Type B pancreatic cell (in vitro differentiated cells): ENCODE results near the gene TTC16. TPM values are rescaled to one million over a fixed set of nuclear protein-coding genes. Genes with fewer than 3 reads are reported as not detected.

Experiments
- DNase-seq: peaks from one replicate; pipeline ENCODE4 v3.0.0; 2021; ENCODE audit warnings: mixed read lengths; ENCODE audit not compliant: unreplicated experiment; ENCODE audit errors: extremely low spot score
- H3K27ac Mint-ChIP-seq: 2 replicates; pipeline ENCODE4 v1.8.0; 2021; ENCODE audit warnings: mild to moderate bottlenecking, mixed read lengths
- H3K27me3 Mint-ChIP-seq: 2 replicates; pipeline ENCODE4 v1.8.0; 2021; ENCODE audit warnings: mixed read lengths
- H3K36me3 Mint-ChIP-seq: 2 replicates; pipeline ENCODE4 v1.8.0; 2021; ENCODE audit warnings: mixed read lengths
- H3K4me1 Mint-ChIP-seq: one replicate; pipeline ENCODE4 v1.8.0; 2021; ENCODE audit warnings: mixed read lengths; ENCODE audit not compliant: unreplicated experiment
- H3K4me3 Mint-ChIP-seq: 2 replicates; pipeline ENCODE4 v1.8.0; 2021; ENCODE audit warnings: mild to moderate bottlenecking, mixed read lengths
- H3K9me3 Mint-ChIP-seq: 2 replicates; pipeline ENCODE4 v1.8.0; 2021; ENCODE audit warnings: mixed read lengths
- CTCF ChIP-seq: fragments of 200-600 bp; sonication (generic); conservative IDR thresholded peaks from 2 replicates; pipeline ENCODE4 v1.5.0; 2021; ENCODE audit warnings: antibody characterized with exemption, mild to moderate bottlenecking
- long read RNA-seq: library from polyadenylated mRNA; unstranded; transcript quantifications from one replicate; pipeline ENCODE4 v2.0.0, GENCODE V29; 2020
- total RNA-seq: library from RNA; stranded (reverse); gene quantifications from 2 replicates; pipeline ENCODE4 v1.2.1, GENCODE V29; 2021; ENCODE audit warnings: low replicate concordance

Gene TTC16
- total RNA-seq = 0.10 TPM in 1 of 2 replicates, not detected in the other
- long read RNA-seq = 0 reads

- peak; percentile 96 for DNase-seq
- H3K4me3 Mint-ChIP-seq = peak within 1 kb of the TSS; percentile 99
- H3K27ac Mint-ChIP-seq = peak within 1 kb of the TSS; percentile 95
- no peaks in the 10 kb centered on the region for H3K36me3 Mint-ChIP-seq
- H3K27me3 Mint-ChIP-seq = peaks cover 6% of the 10 kb centered on the region
- H3K9me3 Mint-ChIP-seq = no peaks in the 10 kb centered on the region
- peaks cover 10% of the 10 kb centered on the region for H3K4me1 Mint-ChIP-seq
- TF ChIP-seq CTCF = no peak
These were observed at the start of gene TTC16, which contains the start of gene PTRH1 for GRCh38 chr9:127715470-127716337. TSS of gene TTC16 (plus strand) at chr9:127716079. CDS start at chr9:127716146, 67 bp downstream. TSS of gene PTRH1 (minus strand) at chr9:127715663. CDS start at chr9:127715639, 24 bp downstream.

GRCh38 chr9:127667127-127667844 is 48.6 kb upstream of the TTC16 start:
- Mint-ChIP-seq H3K27ac (no peak overlapping the region), H3K9me3 (no peaks in the 10 kb centered on the region), H3K4me1 (peaks cover 33% of the 10 kb centered on the region), H3K4me3 (no peak overlapping the region), H3K36me3 (peaks cover 25% of the 10 kb centered on the region), H3K27me3 (no peaks in the 10 kb centered on the region)
- no peak for TF ChIP-seq CTCF
- DNase-seq = no peak

GRCh38 chr9:127667906-127668305 is 48.0 kb upstream of the TTC16 start:
- H3K27me3 Mint-ChIP-seq = no peaks in the 10 kb centered on the region
- no peak for DNase-seq
- no peak overlapping the region for H3K27ac Mint-ChIP-seq
- TF ChIP-seq CTCF = no peak
- H3K36me3 Mint-ChIP-seq = peaks cover 22% of the 10 kb centered on the region
- peaks cover 29% of the 10 kb centered on the region for H3K4me1 Mint-ChIP-seq
- H3K9me3 Mint-ChIP-seq = no peaks in the 10 kb centered on the region
- H3K4me3 Mint-ChIP-seq = no peak overlapping the region

GRCh38 chr9:127673234-127673633 is 42.6 kb upstream of the TTC16 start:
- Mint-ChIP-seq H3K36me3 (peaks cover 24% of the 10 kb centered on the region), H3K9me3 (no peaks in the 10 kb centered on the region), H3K4me3 (no peak overlapping the region), H3K27ac (no peak overlapping the region), H3K27me3 (no peaks in the 10 kb centered on the region), H3K4me1 (no peaks in the 10 kb centered on the region)
- no peak for DNase-seq
- TF ChIP-seq CTCF = no peak

- Mint-ChIP-seq H3K4me3 (no peak overlapping the region), H3K36me3 (peaks cover 29% of the 10 kb centered on the region), H3K27ac (no peak overlapping the region), H3K27me3 (no peaks in the 10 kb centered on the region), H3K9me3 (no peaks in the 10 kb centered on the region), H3K4me1 (no peaks in the 10 kb centered on the region)
- no peak for DNase-seq
- TF ChIP-seq CTCF = no peak
These were observed 39.2 kb upstream of the TTC16 start for GRCh38 chr9:127676638-127677037.
